ENCODE measurements around the gene POLR2M. TPM values are rescaled to one million over a fixed set of nuclear protein-coding genes. Genes with fewer than 3 reads are reported as not detected.

The POLR2M gene
- total and polyA plus RNA-seq, 4 donors = 7.8 to 230 (median 43.6) TPM

- 91% methylated on average over 1 of the region's 1 CpG for WGBS
Observed at GRCh38 chr15:57657619-57658018, 48.9 kb upstream of the POLR2M start.

More at GRCh38 chr15:57657619-57658018, 48.9 kb upstream of the POLR2M start:
- H3K4me1 ChIP-seq (ENCODE audit: control insufficient read depth in 4 of 4, insufficient read depth in 4 of 4, low read length in 3 of 4) = no peaks in the 10 kb centered on the region
- no peaks in the 10 kb centered on the region for H3K27me3 ChIP-seq (ENCODE audit: control insufficient read depth in 4 of 4, insufficient read depth in 4 of 4, low read length in 3 of 4)
- no peaks in the 10 kb centered on the region for H3K36me3 ChIP-seq (ENCODE audit: control insufficient read depth in 4 of 4, insufficient read depth in 3 of 4, low read depth in 1 of 4, low read length in 3 of 4)
- no peak overlapping the region for H3K9ac ChIP-seq (ENCODE audit: low read depth in 1 of 2, low read length in 2 of 2)
- no peak for DNase-seq (ENCODE audit: low spot score)
- TF ChIP-seq FOXA1 (IDR thresholded peaks at IDR 0.05) (no peak), YY1 (IDR thresholded peaks at IDR 0.05) (no peak), TAF1 (conservative IDR thresholded peaks at IDR 0.05) (no peak), EGR1 (IDR thresholded peaks at IDR 0.05; ENCODE audit: low read depth in 2 of 2) (no peak), REST (IDR thresholded peaks at IDR 0.05) (no peak), RXRA (IDR thresholded peaks at IDR 0.05) (no peak), FOXA2 (IDR thresholded peaks at IDR 0.05) (no peak), HNF4A (conservative IDR thresholded peaks at IDR 0.05) (no peak), CTCF (IDR thresholded peaks at IDR 0.05; ENCODE audit: low read depth, low read length, missing input control) (no peak), ZBTB33 (IDR thresholded peaks at IDR 0.05) (no peak), GABPA (IDR thresholded peaks at IDR 0.05 in 1 of 2, conservative IDR thresholded peaks at IDR 0.05 in 1 of 2) (no peak), RAD21 (IDR thresholded peaks at IDR 0.05) (no peak), JUND (IDR thresholded peaks at IDR 0.05) (no peak)
- TF ChIP-seq, protein P1, sequence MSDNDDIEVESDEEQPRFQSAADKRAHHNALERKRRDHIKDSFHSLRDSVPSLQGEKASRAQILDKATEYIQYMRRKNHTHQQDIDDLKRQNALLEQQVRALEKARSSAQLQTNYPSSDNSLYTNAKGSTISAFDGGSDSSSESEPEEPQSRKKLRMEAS (IDR thresholded peaks at IDR 0.05) = no peak
- H3K4me3 ChIP-seq (ENCODE audit: low read depth in 1 of 3, low read length in 3 of 3) = no peak overlapping the region
- no peak overlapping the region for H3K27ac ChIP-seq (ENCODE audit: low read depth in 1 of 2, low read length in 2 of 2)
- H3K9me3 ChIP-seq (ENCODE audit: control insufficient read depth in 4 of 4, low read length in 3 of 4) = no peaks in the 10 kb centered on the region
